HG02759 (cell line): ENCODE data around the gene ZNF727.
"Not testable (repeated sequence)": the region's sequence is repeated elsewhere in the genome, so short reads cannot be mapped to it uniquely, and the experiment has no call there.

ENCODE experiments used
- ATAC-seq: cut with Tn5 transposase; IDR thresholded peaks from one replicate; pipeline ENCODE4 v1.9.1; 2021; ENCODE audit warnings: mild to moderate bottlenecking, moderate library complexity; ENCODE audit not compliant: unreplicated experiment

ZNF727 gene

GRCh38 chr7:64045301-64046040 is at the start of gene ZNF727:
ZNF727 (plus strand) TSS chr7:64045434; CDS start chr7:64045622, 188 bp downstream.
- no peak for ATAC-seq

GRCh38 chr7:63998549-63998948 is 46.7 kb upstream of the ZNF727 start, which contains the start of gene ZNF722:
ZNF722 (plus strand) TSS chr7:63998849; CDS start chr7:63998962, 113 bp downstream.
- no peak for ATAC-seq

GRCh38 chr7:64015496-64015895 is 29.7 kb upstream of the ZNF727 start:
- ATAC-seq: not testable (repeated sequence)

- no peak for ATAC-seq
Observed at GRCh38 chr7:64035388-64035787, 9.8 kb upstream of the ZNF727 start.

GRCh38 chr7:64037095-64037494 is 8.1 kb upstream of the ZNF727 start:
- no peak for ATAC-seq

- no peak for ATAC-seq
Observed at GRCh38 chr7:64046041-64046389, 781 bp downstream of the ZNF727 start.

- not testable (repeated sequence) for ATAC-seq
Observed at GRCh38 chr7:64077837-64078698, 32.8 kb downstream of the ZNF727 start.

- no peak for ATAC-seq
Observed at GRCh38 chr7:64078699-64078994, 33.4 kb downstream of the ZNF727 start.

- no peak for ATAC-seq
Observed at GRCh38 chr7:64087501-64087900, 42.3 kb downstream of the ZNF727 start.

- ATAC-seq: not testable (repeated sequence)
Observed at GRCh38 chr7:64088863-64089262, 43.6 kb downstream of the ZNF727 start.
